GM12892 (cell line): ENCODE data around the gene SLC11A2.
"Not testable (repeated sequence)": the region's sequence is repeated elsewhere in the genome, so short reads cannot be mapped to it uniquely, and the experiment has no call there.

Experiments used
- DNase-seq: peaks from one replicate; pipeline ENCODE4 v3.0.0; 2011; ENCODE audit not compliant: insufficient read length
- FAIRE-seq: peaks from 2 replicates; lab custom pipeline; 2011; peaks lifted over from hg19 to GRCh38; lab: Jason Lieb, UNC
- POLR2A ChIP-seq: IDR thresholded peaks from 2 replicates; pipeline ENCODE4 v1.6.1; 2011; ENCODE audit warnings: low read depth, low read length, control low read depth
- POLR2AphosphoS5 ChIP-seq: IDR thresholded peaks from 2 replicates; pipeline ENCODE4 v1.6.1; 2011; ENCODE audit warnings: low read depth, low read length, control low read depth
- TAF1 ChIP-seq: IDR thresholded peaks from 2 replicates; pipeline ENCODE4 v1.6.1; 2011; ENCODE audit warnings: low read depth, mild to moderate bottlenecking, control low read depth, low read length, borderline replicate concordance

SLC11A2 gene

GRCh38 chr12:50933459-50934124 lies 92.6 kb downstream of the SLC11A2 start:
- no peak for DNase-seq
- FAIRE-seq = no peak
- no peak for TF ChIP-seq POLR2AphosphoS5
- TF ChIP-seq TAF1 = no peak
- TF ChIP-seq POLR2A = no peak

GRCh38 chr12:50932787-50933280 lies 93.3 kb downstream of the SLC11A2 start:
- FAIRE-seq = no peak
- TF ChIP-seq POLR2A (no peak), POLR2AphosphoS5 (no peak), TAF1 (no peak)
- DNase-seq = no peak

DNA sequence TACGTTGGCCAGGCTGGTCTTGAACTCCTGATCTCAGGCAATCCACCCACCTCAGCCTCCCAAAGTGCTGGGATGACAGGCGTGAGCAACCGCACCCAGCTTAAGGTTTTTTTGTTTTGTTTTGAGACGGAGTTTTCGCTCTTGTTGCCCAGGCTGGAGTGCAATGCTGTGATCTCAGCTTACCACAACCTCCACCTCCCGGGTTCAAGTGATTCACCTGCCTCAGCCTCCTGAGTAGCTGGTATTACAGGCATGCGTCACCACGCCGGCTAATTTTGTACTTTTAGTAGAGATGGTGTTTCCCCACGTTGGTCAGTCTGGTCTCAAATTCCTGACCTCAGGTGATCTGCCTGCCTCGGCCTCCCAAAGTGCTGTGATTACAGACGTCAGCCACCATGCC lies 95.7 kb downstream of the SLC11A2 start:
- DNase-seq, FAIRE-seq: not testable (repeated sequence)

DNA sequence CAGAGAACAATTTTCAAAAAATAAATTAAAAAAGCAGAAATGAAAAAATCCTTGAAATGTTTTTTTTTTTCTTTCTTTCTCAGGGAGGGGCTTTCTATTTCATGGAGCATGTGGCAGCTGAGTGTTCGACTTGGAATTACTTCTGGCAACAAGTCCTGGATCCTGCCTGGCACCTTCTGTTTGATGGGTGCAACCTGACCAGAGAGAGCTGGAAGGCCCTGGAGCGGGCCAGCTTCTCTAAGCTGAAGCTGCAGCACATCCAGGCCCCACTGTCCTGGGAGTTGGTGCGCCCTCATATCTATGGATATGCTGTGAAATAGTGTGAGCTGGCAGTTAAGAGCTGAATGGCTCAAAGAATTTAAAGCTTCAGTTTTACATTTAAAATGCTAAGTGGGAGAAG lies 96.4 kb downstream of the SLC11A2 start:
- DNase-seq (no peak), FAIRE-seq (no peak)
- TF ChIP-seq POLR2AphosphoS5 = no peak
- no peak for TF ChIP-seq TAF1
- no peak for TF ChIP-seq POLR2A
